Measurements from ENCODE around the gene PRKAG1.

The PRKAG1 gene

DNA sequence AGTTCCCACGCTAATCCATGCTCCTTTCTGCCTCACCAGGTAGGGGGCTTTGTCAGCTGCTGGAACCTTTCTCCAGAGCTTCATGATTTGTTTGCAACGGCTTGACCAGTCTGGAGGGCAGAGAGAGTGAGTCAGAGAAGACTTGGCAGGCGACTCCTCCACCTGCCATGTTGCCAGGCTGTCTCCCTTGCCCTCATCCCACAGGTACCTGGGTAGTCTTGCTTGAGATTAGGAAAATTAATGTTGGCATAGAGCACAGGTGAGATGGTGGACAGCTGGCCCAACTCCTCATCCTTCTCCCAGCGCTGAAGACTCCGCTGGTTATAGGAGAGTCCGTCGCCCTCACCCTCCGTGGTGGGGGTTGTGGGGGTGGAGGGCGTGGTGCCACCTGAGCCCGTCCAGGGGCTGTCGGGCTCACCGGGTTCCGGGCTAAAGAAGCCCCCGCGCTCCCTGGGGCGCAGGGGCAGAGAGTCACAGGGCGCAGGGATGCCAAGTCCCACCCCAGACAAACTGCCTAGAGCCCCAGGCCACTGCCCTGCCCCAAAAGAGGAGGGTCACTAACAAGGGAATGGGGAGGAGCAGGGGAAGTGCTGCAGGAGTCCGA lies 23.4 kb upstream of the PRKAG1 start:
- Histone ChIP-seq H3K27me3 (ENCODE audit: low read depth) (no peaks in the 10 kb centered on the region), H3K4me1 (no peaks in the 10 kb centered on the region), H3K4me3 (no peak overlapping the region), H3K9me3 (no peaks in the 10 kb centered on the region), H3K36me3 (replicated peaks) (peaks cover 98% of the 10 kb centered on the region)
- DNase-seq (ENCODE audit: low spot score in 2 of 2) = no peak
- in situ Hi-C loops (cut with MboI; ENCODE audit: low sequenced_read_pairs) = no loop called here

DNA sequence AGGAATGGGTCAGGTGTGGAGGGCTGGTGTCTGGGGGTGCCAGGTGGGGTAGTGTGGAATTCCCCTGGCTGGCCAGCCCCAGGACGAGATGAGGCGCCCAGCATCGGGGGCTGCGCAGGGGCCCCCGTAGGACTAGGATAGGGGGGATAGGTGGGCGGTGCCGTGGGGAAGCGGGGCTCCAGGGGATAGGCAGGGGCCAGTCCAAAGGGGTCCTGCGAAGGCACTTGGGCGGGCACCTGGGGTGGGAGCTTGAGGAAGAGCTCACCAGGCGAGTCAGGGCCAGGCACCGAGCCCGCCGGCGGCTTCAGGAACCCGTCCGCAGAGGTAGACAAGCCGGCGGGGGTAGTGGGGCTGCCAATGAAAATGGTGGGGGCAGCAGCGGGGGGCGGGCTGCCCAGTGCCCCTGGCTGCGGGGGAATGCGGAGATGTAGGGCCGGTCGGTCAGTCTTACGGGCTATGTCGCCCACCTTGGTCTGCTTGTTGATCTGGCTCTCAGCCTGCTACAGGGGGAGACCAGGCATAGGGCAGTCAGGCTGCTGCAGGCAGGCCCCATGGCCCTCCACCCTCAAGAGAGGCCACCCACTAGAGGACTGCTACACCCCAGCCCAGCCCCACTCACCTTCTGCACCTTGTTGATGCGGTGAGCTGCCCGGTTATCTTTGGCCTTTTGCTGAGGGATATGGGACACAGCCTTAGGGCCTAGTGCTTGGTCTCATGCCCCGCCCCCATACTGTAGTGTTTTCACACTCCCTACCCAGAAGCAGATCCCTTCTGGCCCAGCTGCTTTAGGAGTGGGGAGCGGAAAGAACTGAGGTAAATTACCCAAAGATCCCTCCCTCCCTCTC lies 22.7 kb upstream of the PRKAG1 start:
- no peaks in the 10 kb centered on the region for H3K9me3 ChIP-seq
- H3K27me3 ChIP-seq (ENCODE audit: low read depth) = no peaks in the 10 kb centered on the region
- peaks cover 96% of the 10 kb centered on the region for H3K36me3 ChIP-seq (replicated peaks)
- in situ Hi-C loops (cut with MboI; ENCODE audit: low sequenced_read_pairs) = no loop called here
- H3K4me1 ChIP-seq = no peaks in the 10 kb centered on the region
- DNase-seq (ENCODE audit: low spot score in 2 of 2) = no peak
- no peak overlapping the region for H3K4me3 ChIP-seq

DNA sequence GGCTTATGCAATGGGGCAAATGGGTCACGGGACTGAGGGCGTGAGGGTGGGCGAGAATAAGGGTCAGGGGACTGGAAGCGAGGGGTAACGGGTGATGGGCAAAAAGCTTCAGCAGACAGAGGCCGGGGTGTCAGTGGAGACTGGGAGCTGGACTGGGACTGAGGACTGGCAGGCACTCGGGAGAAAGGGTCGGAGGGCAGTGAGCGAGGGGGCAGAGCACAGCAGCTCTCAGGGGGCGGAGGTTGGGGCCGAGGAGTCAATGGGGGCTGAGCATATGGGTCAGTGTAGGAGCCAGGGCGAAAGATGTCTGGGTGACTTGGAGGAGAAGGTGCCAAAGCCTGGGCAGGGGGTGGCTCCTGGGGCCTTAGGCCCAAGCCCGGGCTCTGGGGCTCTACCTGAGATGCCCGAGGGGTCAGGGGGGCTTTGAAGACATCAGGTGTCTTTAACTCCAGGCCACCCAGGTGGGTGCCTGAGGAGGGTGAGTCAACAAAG lies 21.8 kb upstream of the PRKAG1 start:
- peaks cover 95% of the 10 kb centered on the region for H3K36me3 ChIP-seq (replicated peaks)
- in situ Hi-C loops (cut with MboI; ENCODE audit: low sequenced_read_pairs) = no loop called here

DNA sequence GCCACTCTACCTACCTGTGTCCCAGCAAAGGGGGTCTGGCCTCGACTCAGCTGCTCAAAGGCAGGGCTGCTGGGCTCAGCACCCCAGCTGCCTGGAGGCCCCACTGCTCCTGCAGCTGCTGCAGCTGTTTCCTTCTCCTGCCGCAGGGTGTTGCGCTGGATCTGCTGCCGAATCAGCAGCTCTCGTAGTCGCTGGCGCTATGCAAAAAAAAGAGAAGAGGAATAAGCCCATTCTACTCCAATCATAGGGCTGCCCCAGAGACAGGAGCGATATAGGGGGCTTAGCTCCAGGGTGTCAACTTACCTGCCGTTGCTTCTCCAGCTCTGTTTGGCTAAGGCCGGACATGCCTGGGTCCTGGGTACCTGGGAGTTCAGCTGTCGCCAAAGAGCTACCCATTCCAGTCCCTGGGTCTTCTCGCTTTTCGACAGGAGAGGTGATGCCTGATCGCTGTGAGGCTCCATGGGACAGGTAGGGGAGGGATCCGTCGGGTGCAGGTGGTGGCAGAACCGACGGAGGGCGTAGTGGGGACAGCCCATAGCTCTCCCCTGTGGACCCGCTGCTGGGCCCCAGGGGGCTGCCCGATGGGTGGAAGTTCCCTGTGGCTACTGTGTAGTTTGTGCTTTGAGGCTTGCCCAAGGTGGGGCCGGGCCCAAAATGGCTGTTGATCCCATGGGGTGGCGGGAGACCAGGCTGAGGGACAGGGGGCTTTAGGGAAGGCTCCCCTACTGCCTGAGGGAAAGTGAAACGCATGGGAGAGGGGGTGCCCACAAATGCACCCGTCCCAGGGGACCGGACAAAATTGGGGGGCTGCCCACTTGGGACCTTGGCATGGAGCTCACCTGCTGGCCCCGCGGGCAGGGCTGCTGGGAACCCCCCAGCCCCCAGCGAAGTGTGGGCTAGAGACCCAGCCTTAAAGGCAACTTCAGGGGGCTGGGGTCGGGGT lies 21.1 kb upstream of the PRKAG1 start:
- H3K36me3 ChIP-seq (replicated peaks) = peaks cover 95% of the 10 kb centered on the region
- no peaks in the 10 kb centered on the region for H3K9me3 ChIP-seq
- in situ Hi-C loops (cut with MboI; ENCODE audit: low sequenced_read_pairs) = no loop called here
- no peaks in the 10 kb centered on the region for H3K4me1 ChIP-seq
- H3K27me3 ChIP-seq (ENCODE audit: low read depth) = no peaks in the 10 kb centered on the region
- no peak for DNase-seq (ENCODE audit: low spot score in 2 of 2)
- no peak overlapping the region for H3K4me3 ChIP-seq

More for the DNA sequence above, 21.8 kb upstream of the PRKAG1 start:
- Histone ChIP-seq H3K9me3 (no peaks in the 10 kb centered on the region), H3K4me1 (no peaks in the 10 kb centered on the region), H3K27me3 (ENCODE audit: low read depth) (no peaks in the 10 kb centered on the region), H3K4me3 (no peak overlapping the region)
- DNase-seq (ENCODE audit: low spot score in 2 of 2) = no peak

DNA sequence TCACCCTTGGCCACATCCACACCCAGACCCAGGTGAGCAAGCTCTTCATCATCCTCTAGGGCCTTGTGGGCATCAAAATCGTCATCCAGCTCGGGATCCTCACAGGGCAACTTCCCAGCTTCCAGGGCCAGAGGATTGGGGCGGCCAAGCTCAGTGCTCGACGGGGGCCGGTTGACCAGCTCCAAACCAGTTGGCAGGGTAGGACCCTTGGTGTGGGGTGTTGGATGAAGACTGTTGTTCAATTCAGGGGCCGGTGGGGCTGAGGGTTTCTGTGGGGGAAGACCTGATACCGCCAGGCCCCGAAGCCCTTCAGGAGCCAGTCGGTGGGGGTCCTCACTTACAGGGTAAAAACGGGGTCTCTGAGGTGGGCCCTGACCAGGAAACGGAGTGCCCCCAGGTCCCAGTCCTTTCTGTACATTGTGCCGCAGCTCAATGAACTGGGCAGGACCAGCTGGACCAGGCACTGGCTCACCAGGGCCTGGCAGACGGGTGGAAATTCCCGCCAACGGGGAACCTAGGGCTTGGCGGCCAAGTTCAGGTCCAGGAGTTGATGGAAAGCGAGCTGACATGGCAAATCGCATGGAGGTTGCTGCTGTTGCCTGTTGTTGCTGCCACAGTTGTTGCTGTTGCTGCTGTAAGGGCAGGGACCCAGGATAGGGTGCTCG lies 19.8 kb upstream of the PRKAG1 start:
- peaks cover 95% of the 10 kb centered on the region for H3K36me3 ChIP-seq (replicated peaks)
- no peak for DNase-seq (ENCODE audit: low spot score in 2 of 2)
- no peak overlapping the region for H3K4me3 ChIP-seq
- no peaks in the 10 kb centered on the region for H3K27me3 ChIP-seq (ENCODE audit: low read depth)
- no peaks in the 10 kb centered on the region for H3K9me3 ChIP-seq
- no peaks in the 10 kb centered on the region for H3K4me1 ChIP-seq
- in situ Hi-C loops (cut with MboI; ENCODE audit: low sequenced_read_pairs) = no loop called here

DNA sequence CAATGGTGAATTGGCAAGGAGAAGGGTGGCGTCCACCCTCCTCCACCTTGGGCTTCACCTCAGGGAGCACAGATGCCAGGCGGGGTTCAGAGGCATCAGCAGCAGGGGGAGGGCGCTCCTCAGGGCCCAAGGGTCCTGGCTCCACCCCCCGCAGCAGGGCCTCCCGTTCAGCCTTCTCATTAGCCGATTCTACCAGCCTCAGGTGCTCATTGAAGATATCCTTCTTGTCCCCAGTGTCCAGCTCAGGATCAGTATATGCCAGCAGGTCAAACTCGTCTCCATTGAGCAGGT lies 19.3 kb upstream of the PRKAG1 start:
- in situ Hi-C loops (cut with MboI; ENCODE audit: low sequenced_read_pairs) = no loop called here
- peaks cover 95% of the 10 kb centered on the region for H3K36me3 ChIP-seq (replicated peaks)

DNA sequence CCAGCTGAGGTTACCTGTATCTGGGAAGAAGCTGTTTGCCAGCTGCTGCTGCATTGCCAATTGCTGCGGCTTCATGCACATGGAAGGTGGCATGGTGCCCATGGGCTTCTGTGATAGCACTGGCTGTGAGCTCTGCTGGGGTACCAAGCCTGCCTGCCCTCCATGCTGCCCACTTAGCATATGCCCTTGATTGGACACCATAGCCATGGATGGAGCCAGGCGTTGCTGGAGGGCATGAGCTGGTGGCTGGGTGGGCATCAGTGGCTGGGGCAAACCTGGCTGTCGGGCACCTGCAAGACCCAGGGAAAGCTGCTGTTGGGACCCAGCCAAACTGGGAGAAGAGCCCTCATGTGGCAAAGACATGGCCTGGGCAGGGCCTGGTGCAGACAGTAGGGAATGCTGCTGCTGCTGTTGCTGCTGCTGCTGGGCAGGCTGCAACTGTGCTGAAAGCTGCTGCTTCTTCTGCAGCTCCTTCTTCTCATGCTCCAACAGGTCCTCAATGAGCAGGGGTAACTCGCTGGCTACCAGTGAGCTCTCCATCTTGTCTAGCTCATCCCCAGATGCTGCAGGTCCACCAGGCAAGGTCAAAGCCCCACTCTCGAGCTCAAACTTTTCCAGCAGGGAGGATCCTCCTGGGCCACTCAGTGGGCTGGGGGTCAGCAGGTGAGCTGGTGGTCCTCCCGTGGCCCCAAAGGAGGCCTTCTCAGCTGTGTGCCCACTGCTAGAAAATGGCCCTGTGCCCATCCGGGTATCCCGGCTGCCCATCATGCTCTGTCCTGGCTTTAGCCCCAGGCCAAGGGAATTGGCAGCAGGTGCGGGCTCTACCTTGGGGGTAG lies 18.8 kb upstream of the PRKAG1 start:
- Histone ChIP-seq H3K9me3 (no peaks in the 10 kb centered on the region), H3K36me3 (replicated peaks) (peaks cover 95% of the 10 kb centered on the region), H3K27me3 (ENCODE audit: low read depth) (no peaks in the 10 kb centered on the region), H3K4me1 (no peaks in the 10 kb centered on the region), H3K4me3 (no peak overlapping the region)
- DNase-seq (ENCODE audit: low spot score in 2 of 2) = peak in 1 of 2 experiments; percentile 6
- in situ Hi-C loops (cut with MboI; ENCODE audit: low sequenced_read_pairs) = no loop called here

More for the DNA sequence above, 19.3 kb upstream of the PRKAG1 start:
- no peak for DNase-seq (ENCODE audit: low spot score in 2 of 2)
- H3K9me3 ChIP-seq = no peaks in the 10 kb centered on the region
- no peak overlapping the region for H3K4me3 ChIP-seq
- H3K4me1 ChIP-seq = no peaks in the 10 kb centered on the region
- no peaks in the 10 kb centered on the region for H3K27me3 ChIP-seq (ENCODE audit: low read depth)

DNA sequence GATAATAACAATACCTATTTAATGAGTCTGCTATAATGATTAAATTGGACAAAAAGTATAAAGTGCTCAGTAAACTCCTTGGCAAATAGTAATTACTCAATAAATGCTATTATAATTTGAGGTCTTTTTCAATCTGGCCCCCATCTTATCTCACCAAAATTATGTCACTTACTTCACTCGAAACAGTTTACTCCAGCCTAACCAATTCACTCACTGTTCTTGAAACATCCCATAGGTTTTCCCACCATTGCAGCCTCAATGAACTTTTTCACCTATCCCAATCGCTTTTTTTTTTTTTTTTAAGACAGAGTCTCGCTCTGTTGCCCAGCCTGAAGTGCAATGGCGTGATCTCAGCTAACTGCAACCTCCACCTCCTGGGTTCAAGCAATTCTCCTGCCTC lies 17.5 kb upstream of the PRKAG1 start:
- Histone ChIP-seq H3K4me1 (no peaks in the 10 kb centered on the region), H3K27me3 (ENCODE audit: low read depth) (no peaks in the 10 kb centered on the region), H3K36me3 (replicated peaks) (peaks cover 92% of the 10 kb centered on the region), H3K9me3 (no peaks in the 10 kb centered on the region), H3K4me3 (no peak overlapping the region)
- in situ Hi-C loops (cut with MboI; ENCODE audit: low sequenced_read_pairs) = no loop called here
- no peak for DNase-seq (ENCODE audit: low spot score in 2 of 2)

DNA sequence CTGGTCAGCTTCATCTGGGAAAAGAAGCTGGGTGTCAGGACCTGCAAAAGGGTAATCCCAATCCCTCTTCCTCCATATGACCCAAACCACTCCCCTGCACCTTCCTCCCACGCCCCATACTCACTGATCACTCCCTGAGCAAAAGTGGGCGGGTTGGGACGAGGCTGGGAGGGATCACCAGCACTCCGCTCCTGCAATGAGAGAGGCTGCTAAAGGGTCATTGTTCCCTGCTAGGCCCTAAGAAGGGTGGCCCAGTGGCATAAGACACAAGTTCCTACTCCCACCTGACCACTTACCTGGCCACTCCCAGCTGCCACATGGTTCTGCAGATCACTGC lies 15.7 kb upstream of the PRKAG1 start:
- Histone ChIP-seq H3K4me3 (no peak overlapping the region), H3K4me1 (no peaks in the 10 kb centered on the region), H3K27me3 (ENCODE audit: low read depth) (no peaks in the 10 kb centered on the region), H3K9me3 (no peaks in the 10 kb centered on the region), H3K36me3 (replicated peaks) (peaks cover 88% of the 10 kb centered on the region)
- no peak for DNase-seq (ENCODE audit: low spot score in 2 of 2)
- in situ Hi-C loops (cut with MboI; ENCODE audit: low sequenced_read_pairs) = no loop called here

DNA sequence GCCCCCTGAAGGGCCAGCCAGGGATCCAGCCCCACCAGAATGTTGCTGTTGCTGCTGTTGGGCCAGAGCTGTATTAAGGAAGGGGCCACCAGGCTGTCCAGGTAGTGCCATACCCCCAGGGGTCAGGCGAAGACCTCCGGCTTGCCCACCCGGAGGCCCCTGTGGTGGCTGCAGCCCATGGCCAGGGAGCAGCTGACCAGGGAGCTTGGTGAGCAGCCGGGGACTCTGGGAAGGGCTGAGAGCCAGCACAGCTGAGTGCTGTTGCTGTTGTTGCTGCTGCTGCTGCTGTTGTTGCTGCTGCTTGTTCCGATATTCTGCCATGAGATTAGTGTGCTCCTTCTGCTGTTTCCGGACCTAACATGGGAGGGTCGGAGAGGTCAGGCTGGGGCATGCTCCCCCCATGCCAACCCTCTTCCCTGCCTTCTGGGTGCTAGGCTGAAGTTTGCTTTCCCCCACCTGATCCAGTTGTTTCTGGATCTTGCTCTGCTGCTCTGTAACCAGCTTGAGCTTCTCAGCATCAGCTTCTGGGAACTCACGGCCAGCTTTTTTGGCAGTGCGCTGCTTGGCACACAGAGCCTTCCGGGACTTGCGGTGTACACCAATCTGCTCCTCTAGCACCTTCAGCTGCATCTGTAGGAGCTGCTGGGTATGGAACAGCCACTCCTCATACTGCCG lies 15.2 kb upstream of the PRKAG1 start:
- H3K27me3 ChIP-seq (ENCODE audit: low read depth) = no peaks in the 10 kb centered on the region
- H3K4me3 ChIP-seq = no peak overlapping the region
- H3K9me3 ChIP-seq = no peaks in the 10 kb centered on the region
- DNase-seq (ENCODE audit: low spot score in 2 of 2) = no peak
- peaks cover 88% of the 10 kb centered on the region for H3K36me3 ChIP-seq (replicated peaks)
- H3K4me1 ChIP-seq = no peaks in the 10 kb centered on the region
- in situ Hi-C loops (cut with MboI; ENCODE audit: low sequenced_read_pairs) = no loop called here

DNA sequence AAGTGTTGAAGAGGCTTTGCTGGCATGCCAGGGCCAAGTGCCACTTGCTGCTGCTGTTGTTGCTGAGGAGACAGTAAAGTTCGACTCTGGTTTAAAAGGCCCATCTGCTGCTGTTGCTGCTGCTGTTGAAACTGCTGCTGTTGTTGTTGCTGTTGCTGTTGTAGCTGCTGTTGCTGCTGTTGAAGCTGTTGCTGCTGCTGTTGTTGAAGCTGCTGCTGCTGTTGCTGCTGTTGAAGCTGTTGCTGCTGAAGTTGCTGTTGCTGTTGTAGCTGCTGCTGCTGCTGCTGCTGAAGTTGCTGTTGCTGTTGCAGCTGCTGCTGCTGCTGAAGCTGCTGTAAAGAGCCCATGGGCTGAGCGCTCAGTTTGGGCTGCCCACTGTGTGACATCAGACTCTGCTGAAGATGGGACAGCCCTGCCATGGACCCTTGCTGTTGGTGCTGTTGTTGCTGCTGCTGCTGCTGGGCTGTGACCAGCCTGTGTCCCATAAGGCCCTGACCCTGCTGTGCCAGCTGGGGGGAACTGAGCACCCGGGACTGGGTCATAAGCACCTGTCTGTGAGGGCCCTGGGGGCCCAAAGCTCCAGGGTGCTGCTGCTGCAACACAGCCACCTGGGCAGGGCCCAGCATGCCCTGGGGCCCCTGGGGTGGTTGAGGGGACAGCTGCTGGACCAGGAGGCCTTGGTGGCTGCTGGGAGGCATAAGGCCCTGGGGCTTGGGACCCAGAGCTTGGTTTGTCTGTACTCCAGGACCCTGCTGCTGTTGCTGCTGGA lies 14.3 kb upstream of the PRKAG1 start:
- no peaks in the 10 kb centered on the region for H3K27me3 ChIP-seq (ENCODE audit: low read depth)
- no peaks in the 10 kb centered on the region for H3K9me3 ChIP-seq
- H3K4me3 ChIP-seq = no peak overlapping the region
- peak in 1 of 2 experiments; percentile 6 for DNase-seq (ENCODE audit: low spot score in 2 of 2)
- peaks cover 88% of the 10 kb centered on the region for H3K36me3 ChIP-seq (replicated peaks)
- no peaks in the 10 kb centered on the region for H3K4me1 ChIP-seq
- in situ Hi-C loops (cut with MboI; ENCODE audit: low sequenced_read_pairs) = no loop called here

DNA sequence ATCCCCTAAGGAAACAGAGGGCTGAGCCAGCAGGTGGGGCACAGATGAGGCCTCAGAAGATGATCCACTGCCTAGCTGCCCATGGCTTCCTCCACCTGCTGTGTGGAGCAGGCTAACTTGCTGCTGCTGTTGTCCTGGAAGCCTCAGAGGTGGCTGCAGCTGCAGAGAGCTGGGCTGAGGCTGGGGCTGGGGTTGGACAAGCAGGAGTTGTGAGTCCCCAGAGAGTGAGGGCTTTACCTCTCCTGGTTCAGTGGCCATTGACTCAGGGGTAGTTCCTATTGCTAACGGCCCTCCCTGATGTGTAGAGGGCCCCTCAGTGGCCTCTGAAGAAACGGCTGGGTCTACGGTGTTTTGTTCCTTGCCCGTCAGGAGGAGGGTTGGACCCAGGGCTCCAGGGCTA lies 13.7 kb upstream of the PRKAG1 start:
- DNase-seq (ENCODE audit: low spot score in 2 of 2) = no peak
- Histone ChIP-seq H3K4me3 (no peak overlapping the region), H3K4me1 (no peaks in the 10 kb centered on the region), H3K36me3 (replicated peaks) (peaks cover 88% of the 10 kb centered on the region), H3K9me3 (no peaks in the 10 kb centered on the region), H3K27me3 (ENCODE audit: low read depth) (no peaks in the 10 kb centered on the region)
- in situ Hi-C loops (cut with MboI; ENCODE audit: low sequenced_read_pairs) = no loop called here
